NCI-H510A (cell line): ENCODE results near the gene NUP93.
"Not testable (repeated sequence)": the region's sequence is repeated elsewhere in the genome, so short reads cannot be mapped to it uniquely, and the experiment has no call there.

Experiments
- DNase-seq: peaks from one replicate; lab custom pipeline; 2025; lab: John Stamatoyannopoulos, UW

NUP93 gene

GRCh38 chr16:56849690-56850680, 120.1 kb downstream of the NUP93 start:
- DNase-seq: no peak

DNA sequence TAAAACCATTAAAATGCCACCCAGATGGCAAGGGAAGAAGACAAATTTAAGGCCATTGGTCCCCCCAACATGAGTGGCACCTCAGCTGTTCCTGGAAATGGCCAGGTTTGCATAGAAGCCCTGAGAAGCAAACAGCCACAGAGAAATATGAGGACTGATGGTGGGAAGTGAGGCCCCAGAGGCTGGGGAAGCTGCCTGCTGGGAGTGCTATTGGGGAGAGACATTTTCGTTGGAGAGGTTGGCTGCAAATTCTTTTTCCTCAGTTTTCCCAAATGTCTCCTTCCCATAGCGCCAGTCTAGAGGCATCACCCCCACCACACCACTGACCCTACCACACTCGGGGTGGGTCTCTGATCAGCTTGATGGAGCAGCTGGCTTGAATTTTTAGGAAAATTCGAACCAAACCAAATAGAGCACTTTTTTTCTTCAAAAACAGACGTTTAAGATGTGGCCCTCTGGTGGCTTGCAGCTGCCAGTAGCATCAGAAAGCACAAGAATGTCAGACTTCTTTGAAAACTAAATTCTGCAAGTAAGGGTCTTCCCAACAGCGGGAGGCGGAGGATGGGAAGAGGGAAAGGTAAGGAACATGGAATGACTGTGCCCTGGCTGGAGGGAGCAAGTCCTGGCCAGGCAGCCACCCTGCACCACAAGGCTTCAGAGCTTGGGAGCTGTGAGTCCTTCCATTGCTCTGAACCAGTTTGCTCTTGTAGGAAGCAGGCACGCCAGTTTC, 121.9 kb downstream of the NUP93 start:
- DNase-seq: no peak

GRCh38 chr16:56852401-56852730, 122.4 kb downstream of the NUP93 start:
- no peak for DNase-seq

DNA sequence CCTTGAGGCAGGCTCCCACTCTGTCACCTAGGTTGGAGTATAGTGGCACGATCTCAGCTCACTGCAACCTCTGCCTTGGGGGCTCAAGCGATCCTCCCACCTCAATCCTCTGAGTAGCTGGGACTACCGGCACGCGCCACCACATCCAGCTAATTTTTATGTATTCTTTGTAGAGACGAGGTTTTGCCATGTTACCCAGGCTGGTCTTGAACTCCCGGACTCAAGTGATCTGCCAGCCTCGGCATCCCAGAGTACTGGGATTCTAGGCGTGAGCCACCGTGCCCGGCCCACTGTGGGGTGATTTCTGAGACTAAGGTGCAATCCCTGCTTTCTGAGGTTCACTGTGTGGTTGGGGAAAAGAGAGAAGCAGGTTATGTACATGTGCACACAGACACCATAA, 123.0 kb downstream of the NUP93 start:
- DNase-seq: no peak

DNA sequence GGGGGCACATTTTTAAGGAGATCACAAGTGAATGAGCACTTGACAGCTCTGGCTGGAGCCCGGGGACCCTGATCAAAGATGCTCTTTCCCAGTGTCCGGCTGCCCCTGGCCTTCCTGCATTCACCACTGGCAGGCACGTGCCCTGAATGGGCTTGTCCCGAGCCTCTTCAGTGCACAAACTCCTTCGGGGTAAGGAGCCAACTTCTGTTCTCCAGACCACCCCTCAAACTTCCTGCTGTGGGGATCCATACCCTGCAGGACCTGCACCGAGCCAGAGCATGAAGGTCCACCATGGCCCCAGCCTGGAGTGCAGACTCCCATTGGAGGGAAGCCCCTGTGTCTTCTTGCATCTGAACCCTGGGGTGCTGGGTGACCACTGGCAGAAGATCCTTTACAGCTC, 125.3 kb downstream of the NUP93 start:
- no peak for DNase-seq

DNA sequence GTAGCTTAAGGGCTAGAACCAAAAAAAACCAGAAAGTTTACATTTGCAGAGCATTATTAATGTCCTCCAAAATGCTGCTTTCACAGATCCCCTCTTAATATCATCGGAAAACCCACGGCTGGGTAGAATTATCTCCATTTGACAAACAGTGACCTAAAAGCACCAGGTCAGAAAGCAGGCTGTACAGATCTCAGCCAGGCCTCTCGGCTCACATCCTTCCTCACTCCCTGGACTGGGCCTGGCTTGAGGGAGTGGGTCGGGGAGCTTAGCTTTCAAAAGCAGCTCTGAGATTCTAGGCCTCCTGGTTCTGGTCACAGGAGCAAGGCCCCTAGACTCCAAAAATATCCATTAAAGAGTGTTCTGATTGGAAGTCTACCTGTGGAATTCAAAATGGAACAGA, 126.0 kb downstream of the NUP93 start:
- DNase-seq: no peak

GRCh38 chr16:56856876-56857447, 127.0 kb downstream of the NUP93 start:
- no peak for DNase-seq

DNA sequence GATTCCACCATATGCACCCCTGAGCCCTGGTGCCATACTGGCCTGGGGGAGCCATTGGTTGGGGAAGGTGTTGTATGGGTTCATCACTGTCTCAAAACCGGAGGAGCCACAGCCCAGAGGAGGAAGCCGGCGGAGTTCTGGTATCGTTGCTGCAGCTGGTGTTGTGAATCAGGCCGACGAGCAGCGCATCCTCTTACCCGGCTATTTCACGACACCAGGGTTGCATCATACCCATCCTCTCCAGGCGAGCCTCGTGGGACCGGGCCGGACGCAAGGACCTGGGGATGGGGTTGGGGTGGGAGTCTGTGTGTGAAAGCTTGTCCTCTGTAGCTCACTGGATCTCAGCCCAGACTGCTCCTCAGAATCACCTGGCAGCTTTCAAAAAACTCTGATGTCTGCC, 128.4 kb downstream of the NUP93 start:
- DNase-seq: no peak

DNA sequence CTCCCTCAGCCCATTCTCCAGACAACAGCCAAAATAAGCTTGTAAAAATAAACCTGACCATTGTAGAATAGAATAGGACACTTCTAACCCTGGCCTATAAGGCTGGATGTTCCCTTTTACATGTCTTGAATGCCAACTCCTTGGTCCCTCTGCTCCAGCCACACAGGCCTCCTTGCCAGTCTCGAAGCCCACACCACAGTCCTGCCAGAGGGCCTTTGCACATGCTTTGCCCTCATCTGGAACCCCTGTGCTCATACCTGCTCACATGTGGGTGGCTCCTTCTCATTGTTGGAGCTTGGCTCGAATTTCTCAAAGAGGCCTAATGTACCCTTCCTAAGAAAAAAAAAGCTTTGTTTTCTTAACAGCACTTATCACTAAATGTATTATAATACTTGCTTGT, 129.7 kb downstream of the NUP93 start:
- DNase-seq: no peak

DNA sequence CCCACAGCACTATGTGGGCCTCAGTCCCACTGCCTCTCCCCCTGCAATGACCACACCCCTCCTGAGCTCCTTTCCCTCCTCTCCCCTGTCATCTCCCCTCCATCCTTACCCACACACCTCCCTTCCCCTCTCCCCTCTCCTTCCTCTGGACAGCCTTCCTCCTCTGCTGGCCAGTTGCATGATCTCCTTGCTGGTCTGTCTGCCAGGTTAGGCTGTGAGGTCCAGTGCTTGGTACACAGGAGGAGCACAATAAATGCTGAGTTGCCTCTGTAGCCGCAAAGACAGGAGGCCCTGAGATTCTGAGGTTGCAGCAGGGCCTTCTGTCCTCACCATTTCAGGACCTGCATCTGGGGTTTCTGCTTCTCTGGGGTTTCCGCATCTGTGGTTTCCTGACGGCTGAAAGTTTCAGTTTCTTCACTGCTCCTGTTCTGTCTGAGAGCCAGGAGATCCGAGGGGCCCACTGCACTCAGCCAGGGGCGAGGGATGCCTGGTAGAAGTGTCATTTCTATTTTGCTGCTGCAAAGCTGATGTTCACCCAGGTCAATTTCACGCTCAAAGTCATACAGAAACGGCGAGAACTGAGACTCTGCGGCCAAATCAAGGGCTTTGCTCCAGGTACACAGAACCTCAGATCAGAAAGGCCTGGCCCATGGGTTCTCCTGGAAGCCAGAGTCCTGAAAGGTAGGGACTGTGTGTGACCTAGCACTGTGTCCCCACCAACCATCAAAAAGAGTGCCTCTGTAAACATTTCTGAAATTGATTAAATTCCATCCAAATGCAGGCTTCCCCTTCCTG, 130.5 kb downstream of the NUP93 start:
- no peak for DNase-seq

GRCh38 chr16:56861092-56861610, 131.2 kb downstream of the NUP93 start:
- DNase-seq: no peak

GRCh38 chr16:56861756-56862155, 131.8 kb downstream of the NUP93 start:
- DNase-seq: no peak

DNA sequence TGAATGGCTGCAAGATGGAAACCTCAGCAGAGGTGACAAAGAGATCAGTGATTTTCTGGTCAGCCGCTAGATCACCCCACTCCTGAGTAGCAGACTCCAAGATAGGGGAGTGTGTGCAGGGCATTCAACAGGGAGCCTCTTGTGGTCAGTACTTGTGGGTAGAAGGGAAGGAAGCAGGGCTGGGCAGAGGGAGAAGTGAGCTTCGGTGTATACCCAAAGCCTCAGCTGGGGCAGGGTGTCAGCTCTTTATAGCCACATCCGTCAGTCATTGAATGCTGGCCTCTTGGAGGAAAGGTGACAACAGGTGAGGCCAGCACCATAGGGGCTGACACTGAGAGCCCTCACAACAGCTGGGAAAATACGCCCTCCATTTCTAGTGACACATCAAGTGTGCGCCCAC, 132.8 kb downstream of the NUP93 start:
- DNase-seq: no peak

- no peak for DNase-seq
Measured at GRCh38 chr16:56864960-56865359, 135.0 kb downstream of the NUP93 start, which contains the start of gene SLC12A3. Gene SLC12A3 (plus strand): TSS chr16:56865207. CDS start chr16:56865236, 29 bp downstream.

- no peak for DNase-seq
Measured at GRCh38 chr16:56865394-56866062, 135.6 kb downstream of the NUP93 start.

GRCh38 chr16:56866955-56867830, 137.3 kb downstream of the NUP93 start:
- no peak for DNase-seq

GRCh38 chr16:56868175-56868574, 138.2 kb downstream of the NUP93 start:
- no peak for DNase-seq

GRCh38 chr16:56868766-56869165, 138.8 kb downstream of the NUP93 start:
- not testable (repeated sequence) for DNase-seq

DNA sequence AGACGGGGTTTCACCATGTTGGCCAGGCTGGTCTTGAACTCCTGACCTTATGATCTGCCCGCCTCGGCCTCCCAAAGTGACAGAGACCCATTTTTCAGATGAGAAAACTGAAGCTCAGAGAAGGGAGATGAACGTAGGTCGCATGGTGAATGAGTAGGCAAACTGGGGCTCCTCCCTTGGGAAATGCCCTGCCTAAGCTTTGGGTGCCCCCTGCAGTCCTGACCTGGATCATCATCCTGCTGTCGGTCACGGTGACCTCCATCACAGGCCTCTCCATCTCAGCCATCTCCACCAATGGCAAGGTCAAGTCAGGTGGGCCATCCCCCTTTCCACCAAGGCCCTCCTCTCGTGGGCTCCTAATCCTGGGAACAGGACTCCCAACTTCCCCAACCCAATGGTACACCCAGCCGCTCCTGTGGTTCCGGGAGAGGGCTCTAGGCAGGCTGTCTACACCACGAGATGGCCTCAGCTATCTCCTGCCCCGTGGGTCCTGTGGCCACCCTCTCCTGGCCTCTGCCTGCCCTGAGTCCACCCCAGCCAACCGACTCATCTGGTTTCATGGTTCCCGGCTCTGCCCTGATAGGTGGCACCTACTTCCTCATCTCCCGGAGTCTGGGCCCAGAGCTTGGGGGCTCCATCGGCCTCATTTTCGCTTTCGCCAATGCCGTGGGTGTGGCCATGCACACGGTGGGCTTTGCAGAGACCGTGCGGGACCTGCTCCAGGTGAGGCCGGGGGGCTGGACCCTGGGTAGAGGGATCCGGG, 139.8 kb downstream of the NUP93 start:
- DNase-seq: no peak
